WTC11 (cell line): ENCODE data around the gene MALL.
"Not testable (repeated sequence)": the region's sequence is repeated elsewhere in the genome, so short reads cannot be mapped to it uniquely, and the experiment has no call there.

Source experiments
- ATF1 ChIP-seq: sonication (generic); formaldehyde crosslinking; IDR thresholded peaks from 2 replicates; pipeline ENCODE4 v1.8.1; 2023; ENCODE audit warnings: mild to moderate bottlenecking, moderate library complexity, missing genetic modification reagents
- CBFB ChIP-seq: sonication (generic); formaldehyde crosslinking; IDR thresholded peaks from 2 replicates; pipeline ENCODE4 v1.8.1; 2022; ENCODE audit warnings: mild to moderate bottlenecking, low read depth, missing genetic modification reagents
- CREB1 ChIP-seq: sonication (generic); formaldehyde crosslinking; IDR thresholded peaks from 2 replicates; pipeline ENCODE4 v1.8.0; 2023; ENCODE audit warnings: mild to moderate bottlenecking, missing genetic modification reagents
- CTCF ChIP-seq: fragments of 200-600 bp; IDR thresholded peaks from 2 replicates; pipeline ENCODE4 v1.8.0; 2022; ENCODE audit warnings: antibody characterized with exemption
- IRF2 ChIP-seq: sonication (generic); formaldehyde crosslinking; IDR thresholded peaks from 2 replicates; pipeline ENCODE4 v1.8.0; 2022; ENCODE audit warnings: low read depth, missing genetic modification reagents, borderline replicate concordance
- JUN ChIP-seq: sonication (generic); formaldehyde crosslinking; IDR thresholded peaks from 2 replicates; pipeline ENCODE4 v1.8.0; 2023; ENCODE audit warnings: mild to moderate bottlenecking, missing genetic modification reagents
- MAX ChIP-seq: sonication (generic); formaldehyde crosslinking; IDR thresholded peaks from 2 replicates; pipeline ENCODE4 v1.8.0; 2022; ENCODE audit warnings: mild to moderate bottlenecking, missing genetic modification reagents
- SMAD3 ChIP-seq: sonication (generic); formaldehyde crosslinking; IDR thresholded peaks from 2 replicates; pipeline ENCODE4 v1.8.0; 2022; ENCODE audit warnings: missing genetic modification reagents, mild to moderate bottlenecking, borderline replicate concordance
- SMAD4 ChIP-seq: sonication (generic); formaldehyde crosslinking; IDR thresholded peaks from 2 replicates; pipeline ENCODE4 v1.8.0; 2022; ENCODE audit warnings: mild to moderate bottlenecking, missing genetic modification reagents
- TEAD4 ChIP-seq: sonication (generic); formaldehyde crosslinking; IDR thresholded peaks from 2 replicates; pipeline ENCODE4 v1.8.0; 2022; ENCODE audit warnings: mild to moderate bottlenecking, missing genetic modification reagents
- ZBTB21 ChIP-seq: sonication (generic); formaldehyde crosslinking; IDR thresholded peaks from 2 replicates; pipeline ENCODE4 v1.8.1; 2023; ENCODE audit warnings: mild to moderate bottlenecking, missing genetic modification reagents, borderline replicate concordance
- ZNF416 ChIP-seq: fragments of 250-450 bp; sonication (Bioruptor Pico); IDR thresholded peaks from 2 replicates; pipeline ENCODE4 v1.9.0; 2021; ENCODE audit warnings: mild to moderate bottlenecking, inconsistent platforms

GRCh38 chr2:110053688-110054087, 61.9 kb downstream of the MALL start:
- TF ChIP-seq CTCF; SMAD3 (CRISPR knock-in tag); SMAD4 (CRISPR knock-in tag); ZNF416 (CRISPR knock-in tag); ZBTB21 (CRISPR knock-in tag); CREB1; ATF1 (CRISPR knock-in tag); IRF2; MAX; TEAD4 (CRISPR knock-in tag); CBFB (CRISPR knock-in tag); JUN (CRISPR knock-in tag): not testable (repeated sequence)
